HepG2 (cell line): Measurements from ENCODE around the gene ZBTB46. TPM values are rescaled to one million over a fixed set of nuclear protein-coding genes. Genes with fewer than 3 reads are reported as not detected.

Experiments used
- AHDC1 ChIP-seq: sonication (generic); formaldehyde crosslinking; IDR thresholded peaks from 2 replicates; pipeline ENCODE4 v1.5.1; 2020; ENCODE audit warnings: mild to moderate bottlenecking, missing genetic modification reagents, borderline replicate concordance
- BRF2 ChIP-seq: sonication (generic); formaldehyde crosslinking; IDR thresholded peaks from 2 replicates; pipeline ENCODE4 v1.8.1; 2022; ENCODE audit warnings: mild to moderate bottlenecking, missing genetic modification reagents
- ETV6 ChIP-seq: sonication (generic); formaldehyde crosslinking; conservative IDR thresholded peaks from 2 replicates; pipeline ENCODE4 v1.4.0; 2020; ENCODE audit warnings: missing genetic modification reagents
- GLI4 ChIP-seq: sonication (generic); formaldehyde crosslinking; IDR thresholded peaks from 2 replicates; pipeline ENCODE4 v1.5.1; 2020; ENCODE audit warnings: missing genetic modification reagents, mild to moderate bottlenecking, moderate library complexity, borderline replicate concordance
- HNRNPH1 ChIP-seq: fragments of 200-400 bp; formaldehyde crosslinking; optimal IDR thresholded peaks from 2 replicates; pipeline ENCODE3; 2017; ENCODE audit warnings: mild to moderate bottlenecking, low read depth, low read length
- IRF1 ChIP-seq: sonication (generic); formaldehyde crosslinking; IDR thresholded peaks from 2 replicates; pipeline ENCODE4 v1.4.0; 2020; ENCODE audit warnings: low read depth, mild to moderate bottlenecking, missing genetic modification reagents
- IRX3 ChIP-seq: sonication (generic); formaldehyde crosslinking; IDR thresholded peaks from 2 replicates; pipeline ENCODE4 v1.8.1; 2023; ENCODE audit warnings: mild to moderate bottlenecking, low read depth, missing genetic modification reagents, borderline replicate concordance
- MED8 ChIP-seq: sonication (generic); formaldehyde crosslinking; IDR thresholded peaks from 2 replicates; pipeline ENCODE4 v1.8.1; 2023; ENCODE audit warnings: mild to moderate bottlenecking, missing genetic modification reagents; ENCODE audit not compliant: insufficient replicate concordance
- MTERF4 ChIP-seq: sonication (generic); formaldehyde crosslinking; IDR thresholded peaks from 2 replicates; pipeline ENCODE4 v1.8.0; 2023; ENCODE audit warnings: mild to moderate bottlenecking, missing genetic modification reagents
- NCOA2 ChIP-seq: sonication (generic); formaldehyde crosslinking; IDR thresholded peaks from 2 replicates; pipeline ENCODE4 v1.8.0; 2022; ENCODE audit warnings: inconsistent platforms
- SKIL ChIP-seq: sonication (generic); formaldehyde crosslinking; IDR thresholded peaks from 2 replicates; pipeline ENCODE4 v1.8.0; 2022; ENCODE audit warnings: missing genetic modification reagents, mild to moderate bottlenecking, moderate library complexity, borderline replicate concordance
- SNRNP70 ChIP-seq: fragments of 200-400 bp; formaldehyde crosslinking; IDR thresholded peaks from 2 replicates; pipeline ENCODE4 v1.6.1; 2017; ENCODE audit warnings: mild to moderate bottlenecking, low read depth, low read length, moderate library complexity
- TEAD2 ChIP-seq: sonication (generic); formaldehyde crosslinking; IDR thresholded peaks from 2 replicates; pipeline ENCODE4 v1.9.0; 2021; ENCODE audit warnings: missing genetic modification reagents
- U2AF1 ChIP-seq: fragments of 200-400 bp; formaldehyde crosslinking; optimal IDR thresholded peaks from 2 replicates; pipeline ENCODE3; 2017; ENCODE audit warnings: mild to moderate bottlenecking, low read depth, low read length
- XRCC5 ChIP-seq: fragments of 200-400 bp; formaldehyde crosslinking; optimal IDR thresholded peaks from 2 replicates; pipeline ENCODE3; 2017; ENCODE audit warnings: mild to moderate bottlenecking, low read length
- ZC3H4 ChIP-seq: sonication (generic); formaldehyde crosslinking; IDR thresholded peaks from 2 replicates; pipeline ENCODE4 v1.4.0; 2020; ENCODE audit warnings: missing genetic modification reagents, borderline replicate concordance
- polyA plus RNA-seq, 8 experiments: library from polyadenylated mRNA; depleted of rRNA in 3 of 8; stranded (reverse) in 7 of 8; unstranded in 1 of 8; fragments of >200 nt; fragmentation: Illumina TruSeq in 4 of 8; extraction: Trizol in 4 of 8; gene quantifications; 2 replicates each; pipeline versions ENCODE4 v1.2.1 to v1.2.3, GENCODE V29; 2011 to 2016; ENCODE audit warnings: low read depth in 4 of 8, missing spikeins in 1 of 8, mixed read lengths in 1 of 8; ENCODE audit not compliant: insufficient read depth in 1 of 8
- total RNA-seq, 5 experiments: library from RNA; depleted of rRNA; stranded (reverse); fragments of >200 nt; fragmentation: Illumina TruSeq; extraction: Trizol; gene quantifications; 2 replicates each; pipeline ENCODE4 v1.2.3, GENCODE V29; 2016; ENCODE audit warnings: low read depth in 1 of 5

The ZBTB46 gene
- total and polyA plus RNA-seq, 2 of the 13 experiments (the other 11 are each of a cell fraction or from before 2014, with no cell fraction given), result 1.6 to 13.5 TPM

- no peak for TF ChIP-seq SKIL
- TF ChIP-seq XRCC5, result peak; percentile 67
- 0 out of 2 replicates have a peak, but pooled peaks have one; percentile 19 for TF ChIP-seq BRF2 (CRISPR knock-in tag)
- peak; percentile 77 for TF ChIP-seq U2AF1
- TF ChIP-seq NCOA2, result peak; percentile 6; the same call in 1 of the 2 replicates
- TF ChIP-seq SNRNP70, result no peak
- TF ChIP-seq GLI4 (CRISPR knock-in tag), result peak; percentile 41; the same call in 1 of the 2 replicates
- TF ChIP-seq ETV6, result peak; percentile 60
- no peak for TF ChIP-seq TEAD2 (CRISPR knock-in tag)
- no peak for TF ChIP-seq AHDC1
- TF ChIP-seq IRF1 (CRISPR knock-in tag), result no peak; the same call in 1 of the 2 replicates
- TF ChIP-seq ZC3H4 (CRISPR knock-in tag), result 0 out of 2 replicates have a peak, but pooled peaks have one; percentile 78
- 0 out of 2 replicates have a peak, but pooled peaks have one; percentile 17 for TF ChIP-seq IRX3 (CRISPR knock-in tag)
- TF ChIP-seq MTERF4 (CRISPR knock-in tag), result no peak
- TF ChIP-seq MED8 (CRISPR knock-in tag), result no peak
- peak; percentile 27 for TF ChIP-seq HNRNPH1
Measured at GRCh38 chr20:63736893-63737694, 94.0 kb downstream of the ZBTB46 start (continued).
